ENCODE data around the gene MARVELD3. TPM values are rescaled to one million over a fixed set of nuclear protein-coding genes. Genes with fewer than 3 reads are reported as not detected.
"Not testable (repeated sequence)": the region's sequence is repeated elsewhere in the genome, so short reads cannot be mapped to it uniquely, and the experiment has no call there.

Gene MARVELD3
- total RNA-seq, 3 donors from 2014 or later (not counting 1 experiment from before 2014, with no cell fraction given) = not detected

DNA sequence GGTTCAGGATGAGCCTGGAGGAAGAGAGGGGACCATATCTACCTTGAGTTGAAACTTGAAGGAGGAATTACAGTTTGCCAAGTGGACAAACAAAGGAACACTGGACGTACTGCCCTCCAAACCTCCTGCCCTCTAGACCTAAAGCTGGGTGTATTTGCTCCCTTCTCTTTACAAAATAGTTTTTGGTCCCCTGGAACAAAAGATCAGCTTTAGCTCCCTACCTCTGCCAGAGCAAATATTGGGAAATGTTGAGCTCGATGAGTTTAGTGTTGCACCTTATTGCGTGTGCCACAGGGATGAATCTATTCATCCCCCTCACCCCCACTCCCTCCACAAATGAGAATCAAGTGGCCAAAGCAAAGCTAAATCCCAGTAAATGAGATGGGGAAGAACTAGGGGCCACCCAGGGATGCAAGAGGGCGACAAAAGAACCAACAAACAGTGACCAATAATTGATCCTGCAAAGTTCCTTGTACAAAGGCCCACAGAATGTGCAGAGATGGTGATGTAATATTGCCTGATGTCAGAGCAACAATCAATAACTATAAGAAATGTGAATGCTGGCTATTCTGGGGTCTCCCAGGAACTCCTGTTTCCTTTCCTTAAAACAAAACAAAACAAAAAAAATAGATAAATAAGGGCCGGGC, 31.9 kb upstream of the MARVELD3 start:
- DNase-seq = no peak
- no peak for ATAC-seq
- Mint-ChIP-seq H3K4me3 (no peak overlapping the region), H3K4me1 (no peaks in the 10 kb centered on the region), H3K27me3 (ENCODE audit: low read depth in 2 of 2) (peaks cover 27 to 50% of the 10 kb centered on the region in 2 donors), H3K27ac (no peak overlapping the region), H3K9me3 (no peaks in the 10 kb centered on the region), H3K36me3 (no peaks in the 10 kb centered on the region)
- Histone ChIP-seq H3K36me3 (ENCODE audit: control insufficient read depth, insufficient read depth, low read length) (no peaks in the 10 kb centered on the region), H3K4me3 (ENCODE audit: low read length) (no peak overlapping the region), H3K27ac (ENCODE audit: low read length) (no peak overlapping the region), H3K4me1 (ENCODE audit: control insufficient read depth, insufficient read depth, low read length) (no peaks in the 10 kb centered on the region), H3K9me3 (ENCODE audit: control insufficient read depth, insufficient read depth, low read length) (no peaks in the 10 kb centered on the region), H3K27me3 (ENCODE audit: control insufficient read depth, insufficient read depth, low read length) (no peaks in the 10 kb centered on the region)
- WGBS (ENCODE audit: insufficient coverage) = 81% methylated on average over 5 of the region's 5 CpGs
- TF ChIP-seq, protein P1, sequence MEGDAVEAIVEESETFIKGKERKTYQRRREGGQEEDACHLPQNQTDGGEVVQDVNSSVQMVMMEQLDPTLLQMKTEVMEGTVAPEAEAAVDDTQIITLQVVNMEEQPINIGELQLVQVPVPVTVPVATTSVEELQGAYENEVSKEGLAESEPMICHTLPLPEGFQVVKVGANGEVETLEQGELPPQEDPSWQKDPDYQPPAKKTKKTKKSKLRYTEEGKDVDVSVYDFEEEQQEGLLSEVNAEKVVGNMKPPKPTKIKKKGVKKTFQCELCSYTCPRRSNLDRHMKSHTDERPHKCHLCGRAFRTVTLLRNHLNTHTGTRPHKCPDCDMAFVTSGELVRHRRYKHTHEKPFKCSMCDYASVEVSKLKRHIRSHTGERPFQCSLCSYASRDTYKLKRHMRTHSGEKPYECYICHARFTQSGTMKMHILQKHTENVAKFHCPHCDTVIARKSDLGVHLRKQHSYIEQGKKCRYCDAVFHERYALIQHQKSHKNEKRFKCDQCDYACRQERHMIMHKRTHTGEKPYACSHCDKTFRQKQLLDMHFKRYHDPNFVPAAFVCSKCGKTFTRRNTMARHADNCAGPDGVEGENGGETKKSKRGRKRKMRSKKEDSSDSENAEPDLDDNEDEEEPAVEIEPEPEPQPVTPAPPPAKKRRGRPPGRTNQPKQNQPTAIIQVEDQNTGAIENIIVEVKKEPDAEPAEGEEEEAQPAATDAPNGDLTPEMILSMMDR (IDR thresholded peaks at IDR 0.05) = no peak
- intact Hi-C loops (cut with micrococcal nuclease) = no loop called here

DNA sequence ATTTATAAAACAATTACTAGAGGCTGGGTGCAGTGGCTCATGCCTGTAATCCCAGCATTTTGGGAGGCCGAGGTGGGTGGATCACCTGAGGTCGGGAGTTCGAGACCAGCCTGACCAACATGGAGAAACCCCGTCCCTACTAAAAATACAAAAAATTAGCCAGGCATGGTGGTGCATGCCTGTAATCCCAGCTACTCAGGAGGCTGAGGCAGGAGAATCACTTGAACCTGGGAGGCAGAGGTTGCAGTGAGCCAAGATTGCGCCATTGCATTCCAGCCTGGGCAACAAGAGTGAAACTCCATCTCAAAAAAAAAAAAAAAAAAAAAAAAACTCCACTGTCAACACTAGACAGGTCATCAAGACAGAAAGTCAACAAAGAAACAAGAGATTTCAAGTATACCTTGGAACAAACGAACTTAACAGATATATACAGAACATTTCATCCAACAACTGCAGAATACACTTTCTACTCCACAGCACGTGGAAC, 30.6 kb upstream of the MARVELD3 start:
- H3K36me3 Mint-ChIP-seq; H3K4me1 Mint-ChIP-seq; H3K9me3 Mint-ChIP-seq; H3K27ac ChIP-seq (ENCODE audit: low read length); H3K27me3 ChIP-seq (ENCODE audit: control insufficient read depth, insufficient read depth, low read length); H3K36me3 ChIP-seq (ENCODE audit: control insufficient read depth, insufficient read depth, low read length); intact Hi-C loops (cut with micrococcal nuclease); H3K4me3 ChIP-seq (ENCODE audit: low read length); H3K27ac Mint-ChIP-seq; H3K9me3 ChIP-seq (ENCODE audit: control insufficient read depth, insufficient read depth, low read length); ATAC-seq; H3K4me1 ChIP-seq (ENCODE audit: control insufficient read depth, insufficient read depth, low read length); DNase-seq; H3K4me3 Mint-ChIP-seq: not testable (repeated sequence)
- 94% methylated on average over 5 of the region's 7 CpGs for WGBS (ENCODE audit: insufficient coverage)
- peaks cover 28 to 48% of the 10 kb centered on the region in 2 donors for H3K27me3 Mint-ChIP-seq (ENCODE audit: low read depth in 2 of 2)

DNA sequence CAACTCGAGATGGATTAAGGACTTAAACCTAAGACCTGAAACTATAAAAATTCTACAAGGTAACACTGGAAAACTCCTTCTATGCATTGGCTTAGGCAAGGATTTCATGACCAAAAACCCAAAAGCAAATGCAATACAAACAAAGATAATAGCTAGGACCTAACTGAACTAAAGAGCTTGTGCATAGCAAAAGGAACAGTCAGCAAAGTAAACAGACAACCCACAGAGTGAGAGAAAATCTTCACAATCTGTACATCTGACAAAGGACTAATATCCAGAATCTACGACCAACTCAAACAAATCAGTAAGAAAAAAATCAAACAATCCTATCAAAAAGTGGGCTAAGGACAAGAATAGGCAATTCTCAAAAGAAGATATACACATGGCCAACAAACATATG, 27.6 kb upstream of the MARVELD3 start:
- H3K4me1 ChIP-seq (ENCODE audit: control insufficient read depth, insufficient read depth, low read length); DNase-seq; H3K9me3 ChIP-seq (ENCODE audit: control insufficient read depth, insufficient read depth, low read length); H3K27ac ChIP-seq (ENCODE audit: low read length); H3K36me3 Mint-ChIP-seq; H3K27me3 ChIP-seq (ENCODE audit: control insufficient read depth, insufficient read depth, low read length); H3K36me3 ChIP-seq (ENCODE audit: control insufficient read depth, insufficient read depth, low read length); H3K4me1 Mint-ChIP-seq; H3K9me3 Mint-ChIP-seq; H3K27ac Mint-ChIP-seq; ATAC-seq; intact Hi-C loops (cut with micrococcal nuclease); H3K4me3 Mint-ChIP-seq; H3K4me3 ChIP-seq (ENCODE audit: low read length): not testable (repeated sequence)
- H3K27me3 Mint-ChIP-seq (ENCODE audit: low read depth in 2 of 2) = peaks cover 17 to 28% of the 10 kb centered on the region in 2 donors
- 80% methylated on average over 1 of the region's 2 CpGs for WGBS (ENCODE audit: insufficient coverage)

DNA sequence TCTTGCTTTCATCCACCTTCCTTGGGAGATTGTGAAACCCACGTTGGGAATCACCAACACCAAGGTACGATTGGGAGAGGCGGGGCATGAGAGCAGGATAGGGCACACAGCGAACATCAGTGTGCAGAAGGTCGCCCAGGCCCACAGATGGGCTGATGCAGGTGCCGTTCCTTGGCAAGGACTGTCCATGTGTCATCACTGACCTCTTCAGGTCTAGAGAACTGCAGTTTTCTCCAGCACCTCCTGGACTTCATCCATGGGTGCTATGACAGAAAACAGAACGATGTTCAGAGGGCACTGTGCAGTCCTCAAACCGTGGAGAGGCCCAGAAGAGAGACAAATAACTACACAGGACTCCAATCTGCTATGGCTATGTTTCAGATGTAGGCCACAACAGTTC, 25.2 kb upstream of the MARVELD3 start:
- ATAC-seq = no peak
- TF ChIP-seq, protein P1 (IDR thresholded peaks at IDR 0.05) = no peak

More for the DNA sequence above, 25.2 kb upstream of the MARVELD3 start:
- Mint-ChIP-seq H3K27ac (no peak overlapping the region), H3K4me3 (no peak overlapping the region), H3K9me3 (no peaks in the 10 kb centered on the region), H3K36me3 (no peaks in the 10 kb centered on the region), H3K4me1 (no peaks in the 10 kb centered on the region), H3K27me3 (ENCODE audit: low read depth in 2 of 2) (peaks cover 13 to 22% of the 10 kb centered on the region in 2 donors)
- Histone ChIP-seq H3K4me1 (ENCODE audit: control insufficient read depth, insufficient read depth, low read length) (no peaks in the 10 kb centered on the region), H3K36me3 (ENCODE audit: control insufficient read depth, insufficient read depth, low read length) (no peaks in the 10 kb centered on the region), H3K27me3 (ENCODE audit: control insufficient read depth, insufficient read depth, low read length) (no peaks in the 10 kb centered on the region), H3K9me3 (ENCODE audit: control insufficient read depth, insufficient read depth, low read length) (no peaks in the 10 kb centered on the region), H3K27ac (ENCODE audit: low read length) (no peak overlapping the region), H3K4me3 (ENCODE audit: low read length) (no peak overlapping the region)
- DNase-seq = no peak
- intact Hi-C loops (cut with micrococcal nuclease) = no loop called here
- 80% methylated on average over 8 of the region's 8 CpGs for WGBS (ENCODE audit: insufficient coverage)
